ENCODE results near the gene GLG1. TPM values are rescaled to one million over a fixed set of nuclear protein-coding genes. Genes with fewer than 3 reads are reported as not detected.
"Not testable (repeated sequence)": the region's sequence is repeated elsewhere in the genome, so short reads cannot be mapped to it uniquely, and the experiment has no call there.

GLG1 gene
- total RNA-seq, 1 donor from 2014 or later = 81.4 TPM

DNA sequence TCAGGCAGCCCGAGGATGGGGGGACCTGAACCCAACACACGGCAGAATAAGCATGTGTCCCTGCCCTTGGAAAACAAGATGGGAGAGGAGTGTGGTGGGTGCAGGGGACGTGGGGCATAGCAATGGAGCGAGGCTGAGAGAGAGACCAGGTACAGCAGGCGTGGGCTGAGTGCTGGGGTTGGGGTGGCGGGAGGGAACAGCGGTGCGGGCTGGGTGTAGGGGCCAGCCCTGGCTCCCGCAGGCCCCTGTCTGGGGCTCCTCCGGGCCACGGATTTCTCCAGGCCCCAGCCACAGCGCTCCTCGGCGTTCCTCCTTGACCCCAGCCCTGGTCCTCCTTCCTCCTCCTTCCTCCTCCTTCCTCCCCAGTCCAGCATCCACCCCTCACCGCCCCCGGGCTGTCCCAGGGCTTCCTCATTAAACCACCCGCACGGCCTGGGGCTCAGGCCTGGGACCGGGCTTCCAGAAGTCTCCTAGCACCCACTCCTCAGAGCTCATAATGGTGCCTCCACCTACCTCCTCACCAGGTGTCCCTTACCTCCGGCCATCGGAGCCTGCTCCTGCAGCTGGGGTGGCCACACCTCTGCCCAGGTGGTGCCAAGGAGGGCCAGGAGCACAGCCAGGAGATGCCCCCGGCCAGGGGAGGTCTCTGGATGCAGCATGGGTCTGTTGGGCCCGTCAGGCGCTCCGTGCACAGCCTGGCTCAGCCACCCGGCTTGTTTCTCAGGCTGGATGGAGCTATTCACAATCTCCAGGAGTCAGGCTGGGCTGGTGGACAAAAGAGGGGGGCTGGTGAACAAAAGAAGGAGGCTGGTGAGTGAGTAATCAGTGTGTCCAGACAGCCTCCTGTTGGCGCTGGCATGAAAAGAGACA lies 186.1 kb downstream of the GLG1 start, which contains the start of gene CLEC18B:
CLEC18B (minus strand) TSS at position 867 of the 870 bp plus-strand sequence; CDS start at position 659, 208 bp downstream.
- H3K36me3 Mint-ChIP-seq (ENCODE audit: low read depth); H3K27ac Mint-ChIP-seq; H3K27me3 Mint-ChIP-seq; H3K4me3 Mint-ChIP-seq; H3K4me1 Mint-ChIP-seq; DNase-seq; ATAC-seq (ENCODE audit: low read depth); intact Hi-C loops (cut with micrococcal nuclease); H3K9me3 Mint-ChIP-seq; POLR2A ChIA-PET; CTCF ChIA-PET: not testable (repeated sequence)

- ATAC-seq (ENCODE audit: low read depth); POLR2A ChIA-PET; H3K27me3 Mint-ChIP-seq; H3K9me3 Mint-ChIP-seq; H3K36me3 Mint-ChIP-seq (ENCODE audit: low read depth); intact Hi-C loops (cut with micrococcal nuclease); CTCF ChIA-PET; H3K27ac Mint-ChIP-seq; DNase-seq; H3K4me3 Mint-ChIP-seq; H3K4me1 Mint-ChIP-seq: not testable (repeated sequence)
Observed at GRCh38 chr16:74419811-74420210, 187.1 kb downstream of the GLG1 start.

- DNase-seq; CTCF ChIA-PET; intact Hi-C loops (cut with micrococcal nuclease); H3K27me3 Mint-ChIP-seq; H3K4me1 Mint-ChIP-seq; H3K36me3 Mint-ChIP-seq (ENCODE audit: low read depth); H3K4me3 Mint-ChIP-seq; H3K9me3 Mint-ChIP-seq; POLR2A ChIA-PET; ATAC-seq (ENCODE audit: low read depth); H3K27ac Mint-ChIP-seq: not testable (repeated sequence)
Observed at GRCh38 chr16:74417897-74418296, 189.0 kb downstream of the GLG1 start.

DNA sequence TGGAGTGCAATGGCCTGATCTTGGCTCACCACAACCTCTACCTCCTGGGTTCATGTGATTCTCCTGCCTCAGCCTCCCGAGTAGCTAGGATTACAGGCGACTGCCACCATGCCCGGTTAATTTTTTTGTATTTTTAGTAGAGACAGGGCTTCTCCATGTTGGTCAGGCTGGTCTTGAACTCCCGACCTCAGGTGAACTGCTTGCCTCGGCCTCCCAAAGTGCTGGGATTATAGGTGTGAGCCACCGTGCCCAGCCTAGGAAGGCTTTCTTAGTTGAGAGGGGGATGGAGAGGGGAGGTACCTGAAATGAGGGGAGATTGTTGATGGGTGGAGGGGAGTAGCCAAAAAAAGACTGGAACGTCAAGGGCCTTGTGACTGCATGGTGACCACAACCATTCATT lies 193.0 kb downstream of the GLG1 start:
- H3K4me1 Mint-ChIP-seq; H3K9me3 Mint-ChIP-seq; H3K36me3 Mint-ChIP-seq (ENCODE audit: low read depth); DNase-seq; CTCF ChIA-PET; POLR2A ChIA-PET; H3K27me3 Mint-ChIP-seq; intact Hi-C loops (cut with micrococcal nuclease); H3K4me3 Mint-ChIP-seq; H3K27ac Mint-ChIP-seq; ATAC-seq (ENCODE audit: low read depth): not testable (repeated sequence)

- ATAC-seq (ENCODE audit: low read depth); POLR2A ChIA-PET; H3K27me3 Mint-ChIP-seq; H3K36me3 Mint-ChIP-seq (ENCODE audit: low read depth); H3K4me3 Mint-ChIP-seq; CTCF ChIA-PET; intact Hi-C loops (cut with micrococcal nuclease); DNase-seq; H3K27ac Mint-ChIP-seq; H3K9me3 Mint-ChIP-seq; H3K4me1 Mint-ChIP-seq: not testable (repeated sequence)
Observed at GRCh38 chr16:74413485-74413884, 193.4 kb downstream of the GLG1 start.

DNA sequence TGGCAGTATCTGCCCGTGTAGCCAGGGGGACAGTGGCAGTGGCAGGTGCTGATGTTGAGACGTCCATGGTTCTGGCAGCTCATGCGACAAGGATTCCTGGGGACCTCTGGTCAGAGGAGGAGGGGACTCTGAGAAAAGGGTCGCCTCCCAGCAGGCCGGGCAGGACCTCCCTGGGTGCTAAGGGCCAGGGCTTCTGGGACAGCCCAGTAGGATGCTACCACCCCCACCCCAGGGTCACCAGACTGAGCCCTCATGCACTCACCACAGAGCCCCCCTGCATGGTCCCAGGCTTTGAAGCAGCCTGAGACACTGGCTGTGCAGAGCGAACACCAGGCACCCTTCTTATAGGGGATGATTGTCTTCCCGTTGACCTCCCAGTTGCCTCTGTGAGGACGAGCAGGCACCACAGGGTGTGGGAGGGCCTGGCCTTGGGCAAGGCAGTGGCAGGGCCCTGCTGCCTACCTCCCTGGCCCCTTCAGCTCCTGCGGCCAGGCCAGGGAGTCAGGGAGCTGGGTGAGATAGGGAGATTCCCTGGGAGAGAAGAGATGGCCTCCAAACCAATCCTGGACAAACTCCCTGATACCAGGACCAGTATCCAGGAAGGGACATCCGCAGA lies 194.0 kb downstream of the GLG1 start:
- H3K4me1 Mint-ChIP-seq; ATAC-seq (ENCODE audit: low read depth); H3K36me3 Mint-ChIP-seq (ENCODE audit: low read depth); CTCF ChIA-PET; H3K4me3 Mint-ChIP-seq; DNase-seq; H3K27ac Mint-ChIP-seq; H3K9me3 Mint-ChIP-seq; H3K27me3 Mint-ChIP-seq; POLR2A ChIA-PET; intact Hi-C loops (cut with micrococcal nuclease): not testable (repeated sequence)

GRCh38 chr16:74412138-74412774 lies 194.7 kb downstream of the GLG1 start:
- H3K4me1 Mint-ChIP-seq; ATAC-seq (ENCODE audit: low read depth); DNase-seq; H3K27ac Mint-ChIP-seq; CTCF ChIA-PET; POLR2A ChIA-PET; H3K36me3 Mint-ChIP-seq (ENCODE audit: low read depth); intact Hi-C loops (cut with micrococcal nuclease); H3K9me3 Mint-ChIP-seq; H3K27me3 Mint-ChIP-seq; H3K4me3 Mint-ChIP-seq: not testable (repeated sequence)

GRCh38 chr16:74410981-74411380 lies 195.9 kb downstream of the GLG1 start:
- H3K27ac Mint-ChIP-seq; POLR2A ChIA-PET; DNase-seq; H3K4me3 Mint-ChIP-seq; H3K9me3 Mint-ChIP-seq; H3K27me3 Mint-ChIP-seq; H3K4me1 Mint-ChIP-seq; ATAC-seq (ENCODE audit: low read depth); intact Hi-C loops (cut with micrococcal nuclease); H3K36me3 Mint-ChIP-seq (ENCODE audit: low read depth); CTCF ChIA-PET: not testable (repeated sequence)

GRCh38 chr16:74410057-74410957 lies 196.6 kb downstream of the GLG1 start:
- intact Hi-C loops (cut with micrococcal nuclease); POLR2A ChIA-PET; H3K4me3 Mint-ChIP-seq; DNase-seq; H3K9me3 Mint-ChIP-seq; H3K27ac Mint-ChIP-seq; CTCF ChIA-PET; ATAC-seq (ENCODE audit: low read depth); H3K36me3 Mint-ChIP-seq (ENCODE audit: low read depth); H3K27me3 Mint-ChIP-seq; H3K4me1 Mint-ChIP-seq: not testable (repeated sequence)

GRCh38 chr16:74409185-74409981 lies 197.5 kb downstream of the GLG1 start:
- ATAC-seq (ENCODE audit: low read depth); H3K27ac Mint-ChIP-seq; H3K9me3 Mint-ChIP-seq; POLR2A ChIA-PET; H3K27me3 Mint-ChIP-seq; CTCF ChIA-PET; DNase-seq; H3K36me3 Mint-ChIP-seq (ENCODE audit: low read depth); H3K4me3 Mint-ChIP-seq; H3K4me1 Mint-ChIP-seq; intact Hi-C loops (cut with micrococcal nuclease): not testable (repeated sequence)

- not testable (repeated sequence) for H3K4me3 Mint-ChIP-seq
Observed at GRCh38 chr16:74407362-74407705, 199.6 kb downstream of the GLG1 start.

More at GRCh38 chr16:74407362-74407705, 199.6 kb downstream of the GLG1 start:
- intact Hi-C loops (cut with micrococcal nuclease); ATAC-seq (ENCODE audit: low read depth); CTCF ChIA-PET; H3K4me1 Mint-ChIP-seq; DNase-seq; H3K36me3 Mint-ChIP-seq (ENCODE audit: low read depth); POLR2A ChIA-PET; H3K27ac Mint-ChIP-seq; H3K27me3 Mint-ChIP-seq; H3K9me3 Mint-ChIP-seq: not testable (repeated sequence)
